Stimulated activated naive B cell treated with anti-CD40 and anti-IgM and Interleukin-4, amounts not matched to agents 10 μg/mL and 1 μg/mL and 100 μg/mL, for 72 hours (primary cell): Measurements from ENCODE around the gene FBXO10.

Experiments used
- ATAC-seq, 2 donors: fragments of 150-1000 bp; cut with Tn5 transposase; replicated peaks; 2 replicates each; pipeline ENCODE4 v1.10.0; 2021; ENCODE audit warnings: moderate library complexity in 1 of 2
- DNase-seq: peaks from one replicate; pipeline ENCODE4 v3.0.0; 2021
- H3K27ac Mint-ChIP-seq: one replicate; pipeline ENCODE4 v1.8.0; 2022; ENCODE audit warnings: mild to moderate bottlenecking, mixed read lengths
- H3K27me3 Mint-ChIP-seq, 2 donors: one replicate each; pipeline ENCODE4 v1.8.0; 2022; ENCODE audit warnings: mixed read lengths in 2 of 2
- H3K36me3 Mint-ChIP-seq, 2 donors: one replicate each; pipeline ENCODE4 v1.8.0; 2022; ENCODE audit warnings: mixed read lengths in 2 of 2, mild to moderate bottlenecking in 1 of 2
- H3K4me1 Mint-ChIP-seq, 2 donors: one replicate each; pipeline ENCODE4 v1.8.0; 2022; ENCODE audit warnings: mixed read lengths in 2 of 2, mild to moderate bottlenecking in 1 of 2
- H3K4me3 Mint-ChIP-seq, 2 donors: one replicate each; pipeline ENCODE4 v1.8.0; 2022; ENCODE audit warnings: mild to moderate bottlenecking in 2 of 2, mixed read lengths in 2 of 2, moderate library complexity in 1 of 2
- H3K9me3 Mint-ChIP-seq, 2 donors: one replicate each; pipeline ENCODE4 v1.8.0; 2022; ENCODE audit warnings: mixed read lengths in 2 of 2, mild to moderate bottlenecking in 1 of 2

The FBXO10 gene

DNA sequence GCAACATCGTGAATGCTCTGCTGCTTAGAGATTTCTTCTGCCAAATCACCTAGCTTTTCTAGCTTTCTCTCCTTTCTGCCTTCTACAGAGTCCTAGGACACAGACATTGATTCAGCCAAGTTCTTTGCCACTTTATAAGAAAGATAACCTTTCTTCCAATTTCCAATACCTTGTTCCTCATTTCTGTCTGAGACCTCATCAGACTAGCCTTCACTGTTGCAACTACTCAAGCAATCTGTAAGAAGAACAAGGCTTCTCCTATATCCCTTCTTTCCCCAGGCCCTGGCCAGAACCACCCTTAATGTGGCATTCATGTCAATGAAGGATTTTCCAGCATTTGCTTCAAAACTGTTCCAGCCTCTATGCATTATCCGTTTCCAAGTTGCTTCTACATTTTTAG is 24.3 kb downstream of the FBXO10 start:
- peak; percentile 46 to 56 for ATAC-seq
- no peaks in the 10 kb centered on the region for H3K27me3 Mint-ChIP-seq

DNA sequence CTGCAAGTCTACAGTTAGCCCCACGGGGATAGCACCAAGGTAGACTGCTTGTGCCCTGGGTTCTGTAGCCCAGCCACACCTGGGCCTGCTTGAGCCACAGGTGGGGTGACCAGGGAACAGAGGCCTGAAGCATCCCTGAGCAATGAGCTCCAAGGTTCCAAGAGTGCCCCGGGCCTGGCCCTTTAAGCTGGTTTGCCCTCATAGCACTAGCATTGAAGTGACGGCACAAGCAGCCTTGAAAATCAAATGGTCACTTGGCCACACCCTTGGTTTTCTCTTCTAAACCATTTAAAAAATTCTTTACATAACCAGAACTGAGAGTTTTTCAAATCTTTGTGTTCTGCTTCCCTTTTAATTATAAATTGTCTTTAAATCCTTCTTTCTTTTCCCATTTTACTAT is 24.7 kb downstream of the FBXO10 start:
- Mint-ChIP-seq H3K27me3 (no peaks in the 10 kb centered on the region), H3K27ac (no peak overlapping the region), H3K4me3 (no peak overlapping the region), H3K36me3 (peaks cover 4 to 17% of the 10 kb centered on the region in 2 donors), H3K4me1 (peaks cover 19 to 38% of the 10 kb centered on the region in 2 donors), H3K9me3 (no peaks in the 10 kb centered on the region)
- DNase-seq: no peak
- no peak for ATAC-seq

More for the DNA sequence above, 24.3 kb downstream of the FBXO10 start:
- H3K27ac Mint-ChIP-seq: no peak overlapping the region
- no peak overlapping the region for H3K4me3 Mint-ChIP-seq
- no peaks in the 10 kb centered on the region for H3K9me3 Mint-ChIP-seq
- DNase-seq: no peak
- H3K36me3 Mint-ChIP-seq: peaks cover 4 to 18% of the 10 kb centered on the region in 2 donors
- H3K4me1 Mint-ChIP-seq: peaks cover 19 to 38% of the 10 kb centered on the region in 2 donors

DNA sequence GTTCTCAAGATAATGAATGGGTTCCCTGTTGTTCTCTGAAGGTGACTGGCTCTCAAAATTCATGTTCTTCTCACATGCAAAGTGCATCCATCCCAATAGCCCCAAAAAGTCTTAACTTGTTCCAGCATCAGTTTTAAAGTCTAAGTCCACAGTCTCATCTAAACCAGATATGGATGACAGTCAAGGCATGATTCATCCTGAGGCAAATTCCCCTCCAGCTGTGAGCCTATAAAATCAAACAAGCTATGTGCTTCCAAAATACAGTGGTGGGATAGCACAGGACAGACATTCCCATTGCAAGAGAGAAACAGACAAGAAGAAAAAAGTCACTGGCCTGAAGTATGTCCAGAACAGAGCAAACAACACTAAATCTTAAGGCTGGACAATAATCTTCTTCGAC is 25.4 kb downstream of the FBXO10 start:
- H3K27ac Mint-ChIP-seq: no peak overlapping the region
- no peak overlapping the region for H3K4me3 Mint-ChIP-seq
- no peak for DNase-seq

DNA sequence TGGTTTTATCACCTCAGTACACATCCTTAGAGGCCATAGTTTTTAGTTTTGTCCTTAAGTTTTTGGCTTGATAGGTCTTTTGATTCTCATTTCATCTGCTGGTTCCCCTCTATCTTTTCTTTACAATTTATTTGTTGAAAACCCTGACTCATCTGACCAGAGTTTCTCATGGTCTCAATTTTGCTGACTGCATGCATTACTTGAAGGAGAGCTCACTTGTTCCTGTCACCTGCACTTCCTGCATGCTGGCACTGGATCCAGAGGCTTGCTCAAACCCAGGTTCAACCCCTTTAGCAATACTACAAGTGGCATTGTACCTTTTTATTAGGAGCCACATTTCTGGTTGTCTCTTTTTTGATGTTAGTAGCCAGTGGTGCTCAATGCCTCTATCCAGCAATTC is 26.7 kb downstream of the FBXO10 start:
- DNase-seq (no peak), ATAC-seq (no peak)
- no peaks in the 10 kb centered on the region for H3K27me3 Mint-ChIP-seq
- H3K27ac Mint-ChIP-seq: no peak overlapping the region
- peaks cover 19 to 38% of the 10 kb centered on the region in 2 donors for H3K4me1 Mint-ChIP-seq
- peaks cover 3 to 20% of the 10 kb centered on the region in 2 donors for H3K36me3 Mint-ChIP-seq
- H3K9me3 Mint-ChIP-seq: no peaks in the 10 kb centered on the region
- H3K4me3 Mint-ChIP-seq: no peak overlapping the region

More for the DNA sequence above, 25.4 kb downstream of the FBXO10 start:
- no peak for ATAC-seq
- no peaks in the 10 kb centered on the region for H3K9me3 Mint-ChIP-seq
- H3K4me1 Mint-ChIP-seq: peaks cover 19 to 38% of the 10 kb centered on the region in 2 donors
- H3K27me3 Mint-ChIP-seq: no peaks in the 10 kb centered on the region
- peaks cover 4 to 17% of the 10 kb centered on the region in 2 donors for H3K36me3 Mint-ChIP-seq

DNA sequence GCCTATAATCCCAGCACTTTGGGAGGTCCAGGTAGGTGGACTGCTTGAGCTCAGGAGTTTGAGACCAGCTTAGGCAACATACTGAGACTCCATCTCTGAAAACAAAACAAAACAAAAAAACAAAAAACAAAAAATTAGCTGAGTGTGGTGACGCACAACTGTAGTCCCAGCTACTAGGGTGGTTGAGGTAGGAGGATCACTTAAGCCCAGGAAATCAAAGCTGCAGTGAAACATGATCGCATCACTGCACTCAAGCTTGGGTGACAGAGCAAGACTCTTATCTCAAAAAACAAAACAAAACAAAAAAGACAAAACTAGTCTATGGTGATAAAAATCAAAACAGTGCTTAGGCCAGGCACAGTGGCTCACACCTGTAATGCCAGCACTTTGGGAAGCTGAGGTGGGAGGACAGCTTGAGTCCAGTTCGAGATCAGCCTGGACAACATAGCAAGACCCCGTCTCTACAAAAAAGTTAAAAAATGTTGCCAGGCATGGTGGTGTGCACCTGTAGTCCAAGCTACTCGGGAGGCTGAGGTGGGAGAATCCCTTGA is 28.8 kb downstream of the FBXO10 start:
- no peak for ATAC-seq
- Mint-ChIP-seq H3K27ac (no peak overlapping the region), H3K4me3 (no peak overlapping the region), H3K27me3 (no peaks in the 10 kb centered on the region), H3K36me3 (peaks cover 6 to 20% of the 10 kb centered on the region in 2 donors), H3K4me1 (peaks cover 25 to 50% of the 10 kb centered on the region in 2 donors), H3K9me3 (no peaks in the 10 kb centered on the region)
- DNase-seq: no peak

DNA sequence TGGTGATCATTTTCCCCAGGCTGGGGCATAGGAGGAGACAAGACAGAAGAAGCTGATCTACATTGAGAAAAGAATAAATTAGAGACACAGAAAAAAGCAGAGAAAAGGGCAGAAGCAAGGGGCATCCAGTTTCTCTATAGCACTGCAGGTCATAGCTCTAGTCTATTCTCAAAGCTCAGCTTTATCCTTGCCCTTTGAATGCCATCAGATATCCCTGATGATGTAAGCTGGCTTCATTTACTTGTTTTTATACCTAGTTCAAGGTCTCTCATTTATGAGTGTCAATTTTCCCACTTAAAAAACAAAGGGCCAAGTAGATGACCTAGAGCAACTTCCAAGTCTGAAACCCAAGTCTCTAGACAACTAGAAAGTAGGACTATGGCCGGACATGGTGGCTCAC is 32.7 kb downstream of the FBXO10 start:
- no peaks in the 10 kb centered on the region for H3K27me3 Mint-ChIP-seq
- H3K36me3 Mint-ChIP-seq: peaks cover 35 to 38% of the 10 kb centered on the region in 2 donors
- ATAC-seq (no peak), DNase-seq (no peak)
- no peaks in the 10 kb centered on the region for H3K9me3 Mint-ChIP-seq
- no peak overlapping the region for H3K4me3 Mint-ChIP-seq
- H3K27ac Mint-ChIP-seq: no peak overlapping the region
- peaks cover 16 to 39% of the 10 kb centered on the region in 2 donors for H3K4me1 Mint-ChIP-seq

DNA sequence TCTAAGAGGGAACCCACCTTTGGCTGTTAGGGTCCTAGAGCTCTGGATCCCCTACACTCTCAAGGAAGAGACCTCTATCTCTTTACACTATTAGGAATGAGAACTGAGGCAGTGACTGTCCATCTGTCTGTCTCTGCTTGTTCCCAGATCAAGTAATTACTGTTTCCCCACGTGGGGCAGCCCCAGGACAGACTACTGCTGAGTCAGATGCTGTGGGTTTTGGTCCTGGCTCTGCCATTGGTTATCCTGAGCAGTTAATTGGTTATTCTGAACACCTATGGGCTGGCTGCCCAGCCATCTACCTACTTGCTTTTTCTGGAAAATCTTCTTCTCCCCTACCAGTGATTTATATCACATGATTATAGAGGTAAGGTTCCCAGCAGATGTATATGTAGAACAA is 33.3 kb downstream of the FBXO10 start:
- H3K4me3 Mint-ChIP-seq: no peak overlapping the region
- peaks cover 40% of the 10 kb centered on the region in 2 donors for H3K36me3 Mint-ChIP-seq
- H3K27me3 Mint-ChIP-seq: no peaks in the 10 kb centered on the region
- no peaks in the 10 kb centered on the region for H3K9me3 Mint-ChIP-seq
- H3K4me1 Mint-ChIP-seq: peaks cover 14 to 37% of the 10 kb centered on the region in 2 donors
- DNase-seq (no peak), ATAC-seq (peak; percentile 60 to 77)
- peak overlapping the region; percentile 14 for H3K27ac Mint-ChIP-seq

DNA sequence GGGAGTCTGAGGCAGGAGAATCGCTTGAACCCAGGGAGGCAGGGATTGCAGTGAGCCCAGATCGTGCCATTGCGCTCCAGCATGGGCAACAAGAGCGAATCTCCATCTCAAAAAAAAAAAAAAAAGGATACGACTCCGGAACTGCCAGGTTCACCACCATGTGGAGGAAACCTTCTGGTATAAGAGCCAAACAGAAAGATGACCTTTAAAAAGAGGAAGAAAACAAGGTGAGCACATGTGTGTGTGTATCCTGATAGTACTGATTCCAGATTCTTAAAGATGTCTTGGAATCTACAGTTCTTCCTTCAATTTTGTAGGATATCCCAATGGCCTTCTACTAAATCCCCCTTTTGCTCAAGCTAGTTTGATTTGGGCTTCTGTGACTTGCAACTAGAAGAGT is 33.7 kb downstream of the FBXO10 start:
- Mint-ChIP-seq H3K4me1 (peaks cover 13 to 33% of the 10 kb centered on the region in 2 donors), H3K9me3 (no peaks in the 10 kb centered on the region), H3K4me3 (no peak overlapping the region), H3K36me3 (peaks cover 40 to 42% of the 10 kb centered on the region in 2 donors), H3K27ac (no peak overlapping the region), H3K27me3 (no peaks in the 10 kb centered on the region)
- DNase-seq (no peak), ATAC-seq (peak; percentile 51 to 69)

DNA sequence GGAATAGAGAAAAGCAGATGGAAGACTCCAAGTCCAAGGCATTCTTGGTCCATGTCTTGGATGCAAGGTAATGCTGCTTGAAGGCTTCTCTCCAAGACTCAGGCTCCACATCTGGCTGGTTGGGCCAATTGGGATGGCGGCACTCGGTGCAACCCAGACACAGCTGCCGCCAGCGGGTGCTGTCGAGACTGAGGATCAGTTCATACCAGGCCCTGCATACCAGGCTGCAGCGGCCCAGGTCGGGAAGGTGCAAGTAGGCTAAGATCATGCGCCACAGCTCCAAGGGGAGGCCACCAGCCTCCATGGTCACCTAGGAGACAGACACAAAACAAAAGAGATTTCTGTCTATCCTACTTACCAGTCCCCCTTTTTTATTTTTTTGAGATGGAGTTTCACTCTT is 34.7 kb downstream of the FBXO10 start:
- H3K4me3 Mint-ChIP-seq: no peak overlapping the region
- DNase-seq (no peak), ATAC-seq (no peak)
- H3K27ac Mint-ChIP-seq: peak overlapping the region; percentile 37
- H3K4me1 Mint-ChIP-seq: peaks cover 10 to 28% of the 10 kb centered on the region in 2 donors
- peaks cover 45 to 50% of the 10 kb centered on the region in 2 donors for H3K36me3 Mint-ChIP-seq
- no peaks in the 10 kb centered on the region for H3K9me3 Mint-ChIP-seq
- H3K27me3 Mint-ChIP-seq: no peaks in the 10 kb centered on the region

DNA sequence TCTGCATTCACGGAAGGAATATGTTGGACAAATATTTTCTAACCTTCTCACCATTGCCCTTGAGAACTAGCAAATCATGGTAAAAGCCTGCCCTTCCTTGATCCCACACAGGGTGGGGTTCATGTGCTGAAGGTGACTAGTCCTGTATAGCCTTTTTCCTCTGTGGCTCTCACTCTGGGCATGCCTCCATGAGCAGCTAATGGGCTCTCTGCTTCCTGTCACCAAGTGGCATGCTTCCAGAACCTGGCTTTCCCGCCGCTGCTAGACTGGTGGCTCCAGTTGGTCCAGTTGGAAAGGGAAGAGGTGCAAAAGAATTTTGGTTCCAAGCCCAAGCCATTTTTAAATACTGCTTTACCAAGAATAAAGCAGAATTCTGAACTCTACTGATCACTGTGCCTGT is 35.5 kb downstream of the FBXO10 start:
- Mint-ChIP-seq H3K9me3 (no peaks in the 10 kb centered on the region), H3K36me3 (peaks cover 44 to 51% of the 10 kb centered on the region in 2 donors), H3K27ac (no peak overlapping the region), H3K4me3 (no peak overlapping the region), H3K27me3 (no peaks in the 10 kb centered on the region), H3K4me1 (peaks cover 10 to 28% of the 10 kb centered on the region in 2 donors)
- ATAC-seq (no peak), DNase-seq (no peak)

DNA sequence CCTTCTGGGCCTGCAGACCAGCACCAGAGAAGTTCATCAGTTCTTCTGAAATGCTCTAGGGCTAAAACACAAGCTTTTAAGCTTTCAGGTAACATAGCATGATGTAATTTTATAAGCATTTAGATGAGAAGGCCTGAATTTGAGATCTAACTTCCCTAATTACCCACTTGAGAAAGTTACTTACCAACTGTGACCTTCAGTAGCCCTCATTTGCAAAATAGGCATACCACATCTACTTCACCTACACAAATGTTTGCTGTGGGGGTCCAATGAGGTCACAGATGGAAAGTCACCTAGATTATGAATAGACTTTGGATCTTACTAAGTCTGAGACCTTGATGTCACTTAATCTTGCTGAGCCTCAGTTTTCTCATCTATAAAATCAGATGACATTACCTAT is 36.5 kb downstream of the FBXO10 start:
- peaks cover 10 to 28% of the 10 kb centered on the region in 2 donors for H3K4me1 Mint-ChIP-seq
- no peaks in the 10 kb centered on the region for H3K27me3 Mint-ChIP-seq
- H3K4me3 Mint-ChIP-seq: no peak overlapping the region
- DNase-seq: no peak
- peaks cover 44 to 51% of the 10 kb centered on the region in 2 donors for H3K36me3 Mint-ChIP-seq
- ATAC-seq: peak; percentile 27 to 52
- H3K9me3 Mint-ChIP-seq: no peaks in the 10 kb centered on the region
- no peak overlapping the region for H3K27ac Mint-ChIP-seq

DNA sequence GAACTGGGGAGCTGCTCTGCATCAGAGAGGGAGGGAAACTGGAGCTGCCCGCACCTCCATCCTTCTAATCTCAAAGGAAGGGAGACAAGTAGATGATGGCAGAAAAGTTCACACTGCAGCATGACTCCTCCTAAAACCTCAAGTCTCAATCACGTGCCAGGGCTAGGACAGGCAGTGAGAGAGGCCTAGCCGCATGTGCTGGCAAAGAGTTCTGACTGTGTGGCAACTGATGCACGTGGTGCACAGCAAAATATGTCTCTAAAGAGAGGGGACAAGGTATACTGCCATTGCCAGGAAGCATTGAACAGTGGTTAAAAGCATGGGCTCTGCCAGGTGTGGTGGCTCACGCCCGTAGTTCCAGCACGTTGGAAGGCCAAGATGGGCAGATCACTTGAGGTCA is 38.1 kb downstream of the FBXO10 start:
- Mint-ChIP-seq H3K27ac (no peak overlapping the region), H3K4me3 (no peak overlapping the region), H3K4me1 (peaks cover 7 to 22% of the 10 kb centered on the region in 2 donors), H3K36me3 (peaks cover 45 to 49% of the 10 kb centered on the region in 2 donors), H3K27me3 (no peaks in the 10 kb centered on the region), H3K9me3 (no peaks in the 10 kb centered on the region)
- ATAC-seq: no peak
- DNase-seq: no peak

DNA sequence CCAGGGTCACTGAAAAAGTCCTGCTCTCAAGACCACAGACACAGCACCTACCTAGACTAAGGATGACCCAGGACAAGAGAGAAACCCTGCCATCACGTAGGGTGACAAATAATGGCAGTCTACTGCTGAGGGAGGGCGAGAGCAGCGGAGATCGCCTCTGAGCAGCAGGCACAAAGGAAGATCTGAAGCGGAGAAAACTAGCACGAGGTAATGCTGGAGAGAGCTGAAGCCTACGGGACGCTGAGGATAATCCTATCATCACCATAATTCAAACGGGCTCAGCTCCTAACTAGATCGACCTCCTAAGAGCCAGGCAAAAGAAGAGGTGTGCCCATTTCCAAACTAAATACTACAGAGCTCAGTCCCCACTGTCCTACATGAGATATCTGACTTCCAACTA is 41.3 kb downstream of the FBXO10 start:
- Mint-ChIP-seq H3K4me3 (no peak overlapping the region), H3K27ac (peak overlapping the region; percentile 33), H3K36me3 (peaks cover 44 to 46% of the 10 kb centered on the region in 2 donors), H3K4me1 (peaks cover 3 to 15% of the 10 kb centered on the region in 2 donors), H3K9me3 (no peaks in the 10 kb centered on the region), H3K27me3 (no peaks in the 10 kb centered on the region)
- no peak for ATAC-seq
- DNase-seq: no peak

DNA sequence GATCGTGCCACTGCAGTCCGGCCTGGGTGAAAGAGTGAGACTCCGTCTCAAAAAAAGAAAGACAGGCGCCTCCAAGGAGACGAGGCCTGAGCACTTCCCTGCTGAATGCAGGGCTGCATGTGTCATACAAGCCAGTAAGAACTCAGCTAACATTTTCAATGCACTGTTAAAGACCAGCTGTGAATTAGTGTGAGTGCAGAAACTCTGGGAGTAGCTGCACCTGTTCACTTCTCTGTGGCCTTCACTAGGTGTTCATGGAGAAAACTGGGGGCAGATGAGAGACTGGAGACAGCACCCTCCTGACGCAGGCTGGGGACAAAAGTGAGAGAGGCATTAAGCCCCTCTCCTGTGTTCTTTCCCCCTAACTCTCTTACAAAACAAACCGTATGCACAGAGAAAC is 41.8 kb downstream of the FBXO10 start:
- DNase-seq (no peak), ATAC-seq (no peak)
- Mint-ChIP-seq H3K4me3 (no peak overlapping the region), H3K27ac (peak overlapping the region; percentile 33), H3K27me3 (no peaks in the 10 kb centered on the region), H3K9me3 (no peaks in the 10 kb centered on the region), H3K36me3 (peaks cover 41 to 43% of the 10 kb centered on the region in 2 donors), H3K4me1 (peaks cover 0 to 13% of the 10 kb centered on the region in 2 donors)

DNA sequence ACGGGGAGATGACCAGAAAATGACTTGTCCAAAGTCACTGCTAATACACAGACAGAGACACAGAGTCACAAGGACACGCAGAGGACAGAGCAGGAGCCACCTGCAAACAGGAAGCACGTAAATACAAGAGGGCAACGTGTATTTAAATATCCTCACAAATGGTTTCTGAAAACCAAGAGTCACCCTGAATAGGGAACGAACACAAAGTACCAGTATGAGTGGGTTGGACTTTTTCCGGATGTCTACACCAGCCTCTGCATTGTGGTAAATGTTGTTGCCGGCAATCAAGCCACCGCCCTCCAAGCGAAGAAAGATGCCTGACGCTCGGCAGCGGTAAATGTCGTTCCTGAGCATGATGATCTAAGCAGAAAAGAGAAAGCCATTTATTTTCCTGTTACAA is 44.5 kb downstream of the FBXO10 start:
- peak; percentile 26 for DNase-seq
- Mint-ChIP-seq H3K36me3 (peaks cover 34 to 43% of the 10 kb centered on the region in 2 donors), H3K27ac (peak overlapping the region; percentile 56), H3K9me3 (no peaks in the 10 kb centered on the region), H3K27me3 (no peaks in the 10 kb centered on the region), H3K4me1 (peaks cover 10 to 22% of the 10 kb centered on the region in 2 donors), H3K4me3 (no peak overlapping the region)
- ATAC-seq: peak; percentile 67 to 74
